Cerebellar nuclear complex (tissue), 1 donor: Measurements from ENCODE around the gene CHURC1.

ENCODE experiments used
- DNase-seq, 2 experiments: peaks; one replicate each; lab custom pipeline; 2025; lab: John Stamatoyannopoulos, UW

CHURC1 gene

DNA sequence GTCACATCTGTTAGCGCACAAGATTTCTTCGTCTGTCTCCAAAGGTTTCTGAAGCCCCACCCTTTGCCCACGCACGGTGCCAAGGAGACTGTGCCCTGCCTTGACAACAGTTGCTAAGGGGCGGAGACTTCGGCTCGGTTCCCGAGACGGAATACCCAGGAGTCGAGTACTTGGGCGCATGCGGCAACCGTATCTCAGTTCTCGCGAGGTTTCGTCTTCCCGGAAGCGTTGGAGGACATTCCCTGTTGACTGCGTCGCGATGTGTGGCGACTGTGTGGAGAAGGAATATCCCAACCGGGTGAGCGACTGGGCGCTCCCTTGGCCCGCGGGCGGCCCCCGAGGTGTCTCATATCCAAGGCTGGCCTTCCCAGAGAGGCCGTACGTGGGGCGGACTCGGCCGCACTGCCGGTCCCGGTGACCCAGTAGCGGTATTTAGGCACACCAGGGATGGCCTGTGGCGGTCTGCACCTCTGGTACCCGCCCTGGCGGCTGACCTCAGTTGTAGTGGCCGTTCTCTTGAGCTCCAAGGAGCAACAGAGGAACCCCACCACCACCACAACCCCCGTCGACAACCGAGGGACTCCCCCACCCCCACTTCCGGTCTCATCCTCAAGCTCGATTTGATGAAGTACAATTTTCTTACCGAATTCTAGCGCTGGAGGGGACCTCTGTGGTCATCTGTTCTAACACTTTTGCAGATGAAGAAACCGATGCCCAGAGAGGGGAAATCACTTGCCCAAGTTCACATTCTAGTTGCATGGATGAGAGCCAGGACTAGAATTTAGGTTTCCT, at the start of gene CHURC1:
CHURC1 (plus strand) TSS at position 219 of the 792 bp plus-strand sequence; CDS start at position 260, 41 bp downstream.
- peak; percentile 85 to 98 for DNase-seq

DNA sequence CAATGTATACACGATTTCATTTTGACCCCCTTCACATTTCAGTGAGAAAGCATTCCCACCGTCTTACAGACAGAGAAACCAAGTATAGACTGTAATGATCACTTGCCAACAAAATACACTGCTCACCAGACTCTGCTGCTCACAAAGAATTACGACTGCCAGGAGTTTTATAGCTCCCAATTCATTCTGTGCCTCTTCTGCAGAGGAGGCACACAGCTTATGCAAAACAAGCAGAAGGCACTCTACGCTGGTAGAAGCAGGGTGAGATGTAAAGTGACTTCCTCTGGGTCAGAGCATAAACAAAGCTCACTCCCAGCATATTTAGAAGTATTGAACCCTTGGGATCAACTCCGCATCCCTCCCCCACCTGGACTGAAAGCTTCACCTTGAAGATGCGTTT, 49.1 kb upstream of the CHURC1 start:
- no peak for DNase-seq

DNA sequence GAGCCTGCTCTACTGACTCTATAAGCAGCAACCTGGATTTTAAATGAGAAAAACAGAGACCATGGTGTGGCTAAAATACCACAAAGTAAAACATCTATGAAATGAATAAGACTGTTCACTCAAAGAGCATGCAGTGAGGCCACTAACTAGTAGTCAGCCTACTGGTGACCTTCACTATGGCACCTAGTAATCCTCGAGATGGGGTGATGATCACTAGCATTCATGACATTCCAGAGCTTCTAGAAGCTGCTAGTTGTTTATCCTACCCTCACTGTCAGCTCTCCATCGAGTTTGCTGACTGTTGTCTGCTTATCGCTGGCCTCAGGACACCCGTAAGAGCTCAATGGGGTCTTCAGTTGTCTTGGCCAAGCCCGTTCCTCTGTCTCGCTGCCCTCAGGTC, 48.3 kb upstream of the CHURC1 start:
- no peak for DNase-seq

DNA sequence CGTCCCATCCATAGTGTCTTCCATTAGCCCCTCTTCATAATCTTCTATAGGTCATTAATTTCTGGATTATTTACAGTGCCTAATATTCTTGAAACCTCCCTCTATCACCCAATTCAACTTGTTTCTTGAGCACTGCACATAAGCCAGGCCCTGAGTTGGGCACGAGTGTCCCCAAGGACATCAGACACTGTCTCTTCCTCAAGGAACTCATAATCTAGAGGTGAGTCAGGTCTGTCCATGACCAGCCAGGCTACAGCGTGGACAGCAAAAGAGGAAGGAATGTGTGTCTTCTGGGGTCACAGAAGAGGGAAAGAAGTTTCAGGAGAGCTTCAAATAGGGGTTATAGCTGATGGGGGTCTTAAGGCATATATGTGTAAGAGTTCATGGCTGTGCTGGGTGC, 47.1 kb upstream of the CHURC1 start:
- no peak for DNase-seq

DNA sequence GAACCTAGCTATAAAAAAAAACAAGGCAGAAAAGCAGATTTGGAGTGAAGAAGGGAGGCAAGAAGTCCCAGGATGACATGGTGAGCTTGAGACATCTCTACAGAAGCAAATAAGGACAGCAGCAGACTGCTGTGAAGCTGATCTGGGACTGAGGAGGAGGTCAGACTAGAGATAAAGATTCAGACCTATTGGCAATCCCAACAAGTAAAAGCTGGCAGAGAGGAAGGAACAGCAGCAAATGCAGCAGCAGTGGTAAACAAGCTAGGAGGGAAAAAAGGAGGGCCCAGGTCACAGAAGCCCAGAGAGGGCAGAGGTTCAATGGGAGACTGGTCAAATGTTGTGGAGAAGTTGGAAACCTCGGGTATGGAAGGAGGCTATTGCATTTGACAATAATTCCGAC, 45.9 kb upstream of the CHURC1 start:
- DNase-seq: no peak

DNA sequence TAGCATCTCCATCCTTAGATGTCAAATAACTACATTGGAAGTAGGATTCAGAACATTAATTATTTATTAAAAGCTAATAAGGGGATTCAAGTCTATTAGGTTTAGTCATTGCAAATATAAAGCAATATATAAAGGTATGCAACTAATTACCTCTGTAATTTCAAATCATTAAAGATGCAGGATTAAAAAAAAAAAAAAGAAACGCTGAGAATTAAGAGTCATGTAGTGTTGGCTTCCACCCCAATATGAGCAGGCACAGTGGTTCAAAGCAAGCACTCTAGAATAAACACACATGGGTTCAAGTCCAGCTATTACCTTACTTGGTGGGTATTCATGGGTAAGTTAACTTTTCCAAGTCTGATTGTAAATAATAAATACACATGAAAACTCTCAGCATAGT, 45.4 kb upstream of the CHURC1 start:
- DNase-seq: no peak

DNA sequence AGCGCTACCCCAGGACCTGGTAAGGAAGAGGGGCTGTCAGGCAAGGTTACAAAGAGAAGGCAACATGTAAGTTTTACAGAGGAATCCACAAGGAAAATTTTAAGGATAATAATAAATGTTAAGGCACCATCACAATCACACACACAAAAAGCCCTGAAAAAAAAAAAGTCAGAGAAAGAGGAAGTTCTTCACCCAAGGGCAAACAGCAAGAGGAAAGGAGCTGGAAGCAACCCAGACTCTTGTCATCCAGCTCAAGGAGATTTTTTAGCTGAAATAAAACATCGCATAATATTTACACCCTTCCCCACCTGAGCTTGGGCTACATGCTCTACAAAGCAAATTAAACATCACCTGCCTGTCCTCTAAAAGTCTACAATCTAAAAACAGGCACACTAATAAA, 44.1 kb upstream of the CHURC1 start:
- DNase-seq: no peak

DNA sequence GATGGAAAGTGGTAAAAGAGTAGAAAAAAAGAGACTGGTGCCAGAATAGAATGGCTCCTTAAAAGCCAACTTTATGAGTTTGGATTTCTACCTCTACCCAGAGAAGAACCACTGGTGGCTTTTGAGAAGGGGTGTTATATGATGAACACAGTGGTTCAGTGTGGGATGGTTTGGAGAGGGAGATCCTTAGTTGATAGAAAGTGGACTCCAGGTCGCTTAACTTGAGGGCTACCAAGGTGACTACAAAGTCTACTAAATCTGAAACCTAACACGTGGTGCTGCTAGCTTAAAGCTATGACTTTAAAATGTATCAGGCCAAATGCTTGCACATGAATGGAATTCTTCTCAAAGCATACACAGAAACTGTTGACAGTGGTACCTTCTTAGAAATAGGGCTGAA, 42.9 kb upstream of the CHURC1 start:
- no peak for DNase-seq

DNA sequence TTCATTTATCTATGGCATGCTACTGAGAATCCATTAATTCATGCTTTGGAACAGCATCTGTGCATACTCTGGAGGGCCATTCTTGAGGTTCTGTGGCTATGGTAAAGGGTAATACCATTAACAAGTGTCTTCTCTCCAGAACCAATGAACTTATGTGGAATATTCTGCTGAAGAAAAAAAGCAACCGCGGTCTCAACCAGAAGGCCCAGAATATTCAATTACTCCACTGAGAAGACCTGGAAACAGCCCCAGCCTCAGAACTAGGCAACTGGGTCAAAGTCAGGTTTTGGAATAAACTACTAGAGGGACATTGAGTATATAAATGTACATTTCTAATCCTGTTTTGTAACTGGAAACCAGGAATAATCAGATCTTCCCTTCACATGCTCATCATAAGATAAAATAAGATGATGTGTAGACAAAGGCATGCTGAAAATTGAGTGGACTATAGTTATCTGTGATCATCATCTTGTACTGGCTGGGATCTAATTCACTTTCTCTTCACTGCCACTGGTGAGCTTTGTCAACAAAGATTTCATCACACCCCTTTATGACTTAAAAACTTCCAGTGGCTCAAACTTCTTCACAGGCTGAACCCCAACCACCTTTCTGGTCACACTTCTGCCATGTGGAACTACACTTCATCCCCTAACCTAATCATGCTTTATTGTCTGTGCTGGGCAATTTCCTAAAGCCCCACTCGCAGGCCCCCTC, 40.6 kb upstream of the CHURC1 start:
- DNase-seq: no peak

DNA sequence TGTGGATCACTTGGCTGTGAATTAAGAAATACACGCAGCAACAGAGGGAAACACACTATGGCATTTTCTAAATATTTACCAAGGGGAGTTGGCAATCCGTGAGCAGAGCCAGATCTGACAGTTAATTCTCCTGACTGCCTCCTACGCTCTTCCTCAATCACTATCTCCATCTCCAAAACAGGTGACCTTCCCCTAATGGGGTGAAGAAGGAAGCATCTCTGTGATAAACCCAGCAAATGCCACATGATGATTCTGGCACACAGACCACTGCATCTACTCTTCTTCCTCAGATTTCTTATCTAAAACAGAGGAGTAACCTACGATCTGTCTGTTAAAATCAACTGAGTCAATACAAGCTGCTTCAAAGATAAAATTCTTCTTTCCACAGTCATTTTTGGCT, 38.9 kb upstream of the CHURC1 start:
- no peak for DNase-seq

DNA sequence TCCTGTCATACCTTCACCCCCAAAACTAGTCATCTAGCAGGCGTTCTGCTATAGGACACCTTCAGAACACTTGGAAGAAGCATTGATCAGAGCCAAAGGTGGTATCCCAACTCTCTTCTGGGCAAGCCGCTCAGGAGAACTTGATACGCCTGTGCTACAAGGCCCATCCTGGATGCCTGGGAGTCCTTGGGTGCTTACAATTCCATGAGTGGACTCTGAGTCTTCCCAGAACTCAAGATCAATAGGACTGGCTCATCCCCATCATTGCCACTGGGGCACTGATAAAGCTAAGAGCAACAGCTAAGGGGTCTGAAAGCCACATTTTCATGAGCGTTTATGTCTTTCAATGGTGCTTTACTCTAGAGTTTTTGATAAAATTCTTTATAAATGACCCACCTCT, 36.4 kb upstream of the CHURC1 start:
- no peak for DNase-seq

DNA sequence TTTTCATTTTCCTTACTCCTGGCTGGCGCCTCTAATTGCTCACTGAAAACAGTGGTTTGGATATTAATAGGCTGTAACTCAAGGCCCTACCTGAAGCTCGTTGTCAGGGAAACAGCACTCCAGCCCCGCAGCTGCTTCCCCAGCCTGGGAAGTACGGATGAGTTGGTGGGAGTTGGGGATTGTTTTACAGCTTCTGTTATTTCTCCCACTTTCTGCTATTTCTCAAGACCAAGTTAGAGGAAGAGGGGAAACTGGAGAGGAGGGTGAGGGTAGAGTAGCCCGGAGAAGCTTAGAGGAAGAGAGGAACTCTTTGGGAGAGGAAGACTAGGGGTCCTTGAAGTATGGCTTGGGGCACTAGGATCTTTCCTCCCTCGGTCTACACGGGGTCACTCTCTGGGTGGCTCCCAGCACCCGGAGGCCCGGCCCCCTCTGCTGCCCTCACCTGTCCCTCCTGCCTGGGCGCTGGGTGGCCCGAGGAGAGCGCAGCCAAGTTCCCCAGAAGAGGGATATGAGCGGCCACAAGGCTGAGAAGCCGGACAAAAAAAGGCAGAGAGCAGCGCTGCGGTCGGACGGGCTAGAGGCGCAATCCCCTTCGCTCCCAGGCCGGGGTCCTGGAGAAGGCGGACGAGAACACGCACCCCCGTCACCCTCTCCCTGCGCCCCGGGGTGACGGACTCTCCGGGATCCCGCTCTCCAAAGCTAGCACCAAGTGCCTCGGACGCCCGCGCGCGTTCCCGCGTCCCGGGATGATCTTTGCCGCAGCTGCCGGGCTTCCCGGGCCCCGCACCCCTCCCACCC, 35.2 kb upstream of the CHURC1 start:
- peak in 1 of 2 experiments; percentile 28 for DNase-seq

DNA sequence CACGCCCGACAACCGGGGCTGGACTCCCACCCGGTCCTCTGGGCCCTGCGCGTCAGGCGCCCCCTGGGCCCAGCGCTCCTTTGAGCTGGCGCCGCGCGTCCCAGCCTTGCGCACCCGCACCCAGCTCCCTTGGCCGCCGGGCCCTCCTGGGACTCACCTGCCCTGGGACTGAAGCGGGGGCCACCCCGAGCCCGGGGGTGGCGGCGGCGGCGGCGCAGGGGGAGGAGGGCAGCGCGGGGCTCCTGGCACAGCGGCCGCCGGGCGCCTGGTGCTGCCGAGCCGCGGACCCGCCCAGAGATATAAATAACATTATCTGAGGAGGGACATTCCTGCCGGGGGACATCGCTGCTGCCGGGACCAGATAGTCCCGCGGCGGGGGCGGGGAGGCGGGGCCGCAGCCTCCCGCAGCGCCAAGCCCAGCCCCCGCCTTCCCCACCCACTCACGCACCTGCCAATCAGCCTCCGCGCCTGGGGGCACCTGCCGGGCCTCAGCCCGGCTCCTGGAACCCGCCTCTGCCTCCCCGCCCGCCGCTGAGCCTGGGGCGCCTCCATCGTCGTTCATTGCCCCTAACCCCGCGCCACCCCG, 34.5 kb upstream of the CHURC1 start, which contains the start of gene SPTB:
SPTB (minus strand) TSS at position 273 of the 586 bp plus-strand sequence. CDS start 56,813 bp downstream, outside the sequence.
- peak; percentile 12 to 47 for DNase-seq

DNA sequence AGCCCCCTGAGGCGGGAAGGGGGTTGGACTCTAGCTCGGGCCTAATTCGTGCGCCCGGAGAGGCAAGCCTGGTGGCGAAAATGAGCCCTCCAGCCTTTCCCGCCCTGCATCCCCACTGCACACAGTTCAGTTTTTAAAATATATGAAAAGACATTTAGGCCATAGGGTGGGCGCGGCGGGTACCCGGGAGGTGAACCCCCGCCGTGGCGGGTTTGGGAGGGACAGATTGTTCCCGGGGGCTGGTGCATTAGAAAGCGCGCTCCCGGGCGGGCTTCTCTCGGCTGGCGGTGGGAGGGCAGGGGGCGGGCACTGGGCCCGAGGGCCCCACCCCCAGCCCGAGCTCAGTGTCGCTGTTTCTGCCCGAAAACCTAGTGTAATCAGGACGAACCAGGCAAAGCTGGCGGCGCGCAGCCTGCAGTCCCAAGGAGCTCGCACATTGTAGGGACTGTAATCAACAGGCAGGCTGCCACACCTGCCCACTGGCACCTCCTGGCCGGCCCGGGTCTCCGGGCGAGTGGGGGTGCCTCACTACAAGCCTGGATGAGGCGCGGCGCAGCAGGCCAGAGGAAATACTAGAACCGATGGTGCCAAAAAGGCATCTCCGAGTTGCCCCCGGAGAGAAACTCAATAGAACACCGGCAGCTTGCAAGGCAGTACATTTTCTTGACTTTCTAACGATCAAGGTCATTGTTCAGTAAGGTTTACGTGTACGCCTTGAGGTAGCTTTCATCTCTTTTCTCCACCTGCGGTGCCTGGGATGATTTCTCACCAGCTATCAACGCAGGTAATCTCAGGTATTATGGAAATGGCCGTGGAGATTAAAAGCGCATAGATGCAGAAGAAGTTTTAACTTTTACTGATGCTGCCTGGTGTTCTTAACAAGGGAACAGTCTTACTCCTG, 33.8 kb upstream of the CHURC1 start:
- peak in 1 of 2 experiments; percentile 43 for DNase-seq

DNA sequence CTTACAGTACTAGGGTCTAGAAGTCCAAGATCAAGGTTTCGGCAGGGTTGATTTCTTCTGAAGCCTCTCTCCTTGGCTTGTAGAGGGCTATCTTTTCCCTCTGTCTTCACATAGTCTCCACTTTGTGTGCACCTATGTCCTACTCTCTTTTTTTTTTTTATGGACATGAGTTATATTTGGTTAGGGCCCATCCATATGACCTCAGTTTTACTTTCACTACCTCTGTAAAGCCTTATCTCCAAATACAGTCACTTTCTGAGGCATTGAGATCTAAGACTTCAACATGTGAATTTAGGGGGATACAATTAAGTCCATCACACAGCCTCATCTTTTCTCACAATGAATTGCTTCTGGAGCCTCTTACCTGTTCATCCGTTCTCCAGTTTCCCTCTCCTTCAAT, 28.7 kb upstream of the CHURC1 start:
- no peak for DNase-seq

DNA sequence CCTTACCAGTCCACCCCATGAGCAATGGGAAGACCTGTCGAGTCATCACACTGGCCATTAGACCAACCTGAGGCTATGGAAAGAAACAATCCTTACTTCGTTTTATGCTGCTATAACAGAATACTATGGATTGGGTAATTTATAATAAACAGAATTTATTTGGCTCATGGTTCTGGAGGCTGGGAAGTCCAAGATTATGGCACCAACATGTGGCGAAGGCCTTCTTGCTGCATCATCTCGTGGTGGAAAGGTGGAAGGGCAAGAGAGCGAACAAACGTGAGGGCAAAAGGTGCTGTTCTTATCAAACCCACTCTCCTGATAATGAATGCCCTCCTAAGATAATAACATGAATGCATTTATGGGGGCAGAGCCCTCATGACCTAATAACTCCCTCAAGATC, 24.9 kb upstream of the CHURC1 start:
- no peak for DNase-seq

DNA sequence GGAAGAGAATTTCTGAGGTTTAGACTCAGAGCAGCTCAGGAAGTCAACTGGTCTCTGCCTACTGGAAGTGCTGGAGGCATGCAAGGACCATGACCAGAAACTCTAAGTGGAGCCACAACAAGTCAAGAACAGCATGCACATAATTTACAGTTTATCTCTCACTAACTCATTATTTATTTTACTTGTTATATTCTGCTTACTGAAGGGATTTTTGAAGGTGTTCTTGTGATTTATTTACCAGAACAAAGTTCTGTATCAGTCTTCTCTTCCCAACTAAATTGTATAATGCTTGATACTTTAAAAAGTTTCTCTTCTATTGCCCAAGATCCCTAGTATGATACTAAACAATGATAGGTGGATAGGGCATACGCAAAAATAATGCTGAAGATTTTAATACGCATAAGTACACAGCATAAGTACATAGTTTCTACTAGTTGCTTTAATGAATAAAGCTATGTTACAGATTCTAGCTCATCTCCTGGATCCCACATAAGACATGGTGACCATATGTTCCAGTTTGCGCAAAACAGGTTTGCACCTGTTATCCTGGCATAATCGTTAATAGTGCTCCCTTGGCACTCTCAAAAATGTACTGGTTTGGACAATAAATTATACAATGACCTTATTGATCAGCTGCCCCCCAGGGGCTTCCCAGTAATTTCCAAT, 22.9 kb upstream of the CHURC1 start:
- DNase-seq: peak in 1 of 2 experiments; percentile 72

DNA sequence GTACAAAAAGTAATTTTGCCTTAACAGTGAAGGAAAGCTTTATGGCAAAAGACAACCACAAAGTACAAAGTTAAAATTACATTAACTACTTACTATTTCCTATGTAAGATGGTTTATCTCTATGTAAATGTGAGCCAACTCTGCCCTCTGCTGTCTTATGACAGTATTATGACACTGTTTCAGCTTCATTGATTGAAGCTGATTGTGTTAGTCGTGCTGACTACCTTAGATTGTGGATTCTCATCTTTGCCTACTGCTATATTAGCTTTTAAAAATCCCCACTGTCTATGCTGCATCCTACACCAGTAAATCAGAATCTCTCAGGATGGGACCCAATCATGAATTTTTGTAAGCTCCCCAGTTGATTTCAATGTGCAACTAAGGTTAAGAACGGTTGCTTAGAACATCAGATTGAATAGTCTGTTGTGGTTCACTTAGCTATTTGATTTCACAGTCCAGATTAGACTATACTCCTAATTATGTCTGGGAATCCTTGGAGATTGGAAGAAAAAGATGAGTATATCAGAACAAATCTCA, 22.3 kb upstream of the CHURC1 start:
- peak in 1 of 2 experiments; percentile 72 for DNase-seq

DNA sequence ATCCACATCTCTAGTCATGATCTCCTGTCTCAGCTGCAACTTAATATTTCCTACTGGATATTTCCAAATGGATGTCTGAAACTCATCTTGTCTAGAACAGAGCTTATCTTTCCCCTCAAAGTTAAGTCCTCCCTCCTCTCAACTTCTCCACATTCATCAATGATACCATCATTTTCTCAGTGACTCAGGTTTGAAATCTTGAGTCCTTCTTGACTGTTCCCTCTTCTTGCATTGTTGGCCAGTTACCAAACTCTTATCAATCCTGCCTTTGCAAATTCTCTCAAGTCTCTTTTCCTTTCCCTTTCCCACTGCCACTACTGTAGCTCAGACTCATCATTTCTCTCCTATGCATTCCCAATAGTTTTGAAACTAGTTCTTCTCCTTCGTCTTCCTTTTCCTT, 14.3 kb upstream of the CHURC1 start:
- DNase-seq: no peak

DNA sequence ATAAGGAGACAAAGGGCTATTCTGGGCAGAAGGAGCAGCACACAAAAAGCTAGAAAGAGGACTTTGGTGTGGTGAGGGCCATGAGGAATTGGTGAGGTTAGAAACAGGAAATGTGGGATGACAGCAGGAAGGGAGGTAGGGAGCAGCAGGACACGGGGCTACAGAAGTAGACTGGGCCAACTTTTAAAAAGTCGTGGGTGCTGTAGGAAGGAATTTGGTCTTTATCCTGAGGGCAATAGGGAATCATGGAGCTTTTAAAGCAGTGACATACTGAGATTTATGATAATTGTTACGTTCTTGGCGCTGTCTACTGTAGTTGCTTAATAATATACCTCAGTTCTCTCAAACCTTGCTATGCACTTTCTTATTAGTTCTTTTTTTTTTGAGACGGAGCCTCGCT, 8.2 kb upstream of the CHURC1 start:
- DNase-seq: no peak
